HL-60 (cell line): ENCODE measurements around the gene KCNG2.

ENCODE experiments used
- DNase-seq, 2 experiments: peaks; one replicate each; pipeline ENCODE4 v3.0.0-alpha.2; 2010 to 2020; ENCODE audit warnings: low read depth in 1 of 2, low spot score in 1 of 2
- H3K27ac ChIP-seq: fragments of 250-450 bp; sonication (Bioruptor Pico); replicated peaks from 2 replicates; pipeline ENCODE4 v1.5.1; 2020; ENCODE audit warnings: mild to moderate bottlenecking, moderate library complexity
- H3K27me3 ChIP-seq: fragments of 250-450 bp; sonication (Bioruptor Pico); 2 replicates; pipeline ENCODE4 v1.5.1; 2021; ENCODE audit warnings: mild to moderate bottlenecking, moderate library complexity; ENCODE audit not compliant: insufficient read depth, poor library complexity, severe bottlenecking
- H3K4me3 ChIP-seq: replicated peaks from 2 replicates; pipeline ENCODE4 v1.5.1; 2011; ENCODE audit warnings: mild to moderate bottlenecking, control low read depth, low read length; ENCODE audit not compliant: insufficient read depth
- GABPA ChIP-seq: IDR thresholded peaks from 2 replicates; pipeline ENCODE4 v1.6.1; 2012; ENCODE audit warnings: low read depth
- POLR2AphosphoS5 ChIP-seq: IDR thresholded peaks from 2 replicates; pipeline ENCODE4 v1.6.1; 2012; ENCODE audit warnings: low read depth
- SPI1 ChIP-seq: IDR thresholded peaks from 2 replicates; pipeline ENCODE4 v1.6.1; 2012; ENCODE audit warnings: low read depth, mild to moderate bottlenecking, borderline replicate concordance
- TF ChIP-seq, protein P1 (sequence below): IDR thresholded peaks from 2 replicates; pipeline ENCODE4 v1.6.1; 2012; ENCODE audit warnings: low read depth; ENCODE audit not compliant: insufficient replicate concordance
- TF ChIP-seq, protein P2 (sequence below): IDR thresholded peaks from one replicate; pipeline ENCODE4 v1.5.1; 2011; ENCODE audit warnings: low read length, control low read depth, inconsistent platforms; ENCODE audit not compliant: insufficient read depth

KCNG2 gene

DNA sequence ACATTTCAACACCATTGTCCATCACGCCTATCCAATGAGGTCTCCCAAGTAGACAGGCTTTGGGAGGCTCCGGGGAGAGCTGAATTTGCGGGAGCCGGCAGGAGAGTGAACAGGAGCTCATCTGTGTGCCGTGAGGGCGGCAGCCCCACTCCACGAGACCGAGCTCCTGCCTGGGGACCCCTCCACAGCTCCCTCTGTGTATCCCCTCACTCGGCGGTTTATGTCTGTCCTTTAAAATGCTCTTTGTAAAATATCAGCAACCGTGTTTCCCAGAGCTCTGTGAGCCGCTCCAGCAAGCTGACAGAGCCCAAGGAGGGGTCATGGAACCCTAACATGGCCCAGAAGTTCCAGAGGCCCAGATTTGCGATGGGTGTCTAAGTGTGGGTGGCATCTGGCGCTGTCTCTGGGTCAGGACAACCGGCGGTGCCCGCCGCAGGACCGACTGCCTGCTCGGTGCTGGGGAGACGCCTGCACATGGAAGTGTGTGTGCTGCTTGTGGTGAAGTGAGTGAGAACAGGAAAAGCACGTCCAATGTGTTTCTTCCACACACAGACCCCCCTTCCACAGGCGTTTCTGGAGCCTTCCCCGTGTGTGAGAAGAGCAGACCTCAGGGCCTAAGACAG, 118.9 kb downstream of the KCNG2 start:
- no peak overlapping the region for H3K27ac ChIP-seq
- no peaks in the 10 kb centered on the region for H3K27me3 ChIP-seq
- H3K4me3 ChIP-seq: no peak overlapping the region
- DNase-seq: no peak
- TF ChIP-seq GABPA (no peak), POLR2AphosphoS5 (no peak), SPI1 (no peak)
- TF ChIP-seq, protein P1, sequence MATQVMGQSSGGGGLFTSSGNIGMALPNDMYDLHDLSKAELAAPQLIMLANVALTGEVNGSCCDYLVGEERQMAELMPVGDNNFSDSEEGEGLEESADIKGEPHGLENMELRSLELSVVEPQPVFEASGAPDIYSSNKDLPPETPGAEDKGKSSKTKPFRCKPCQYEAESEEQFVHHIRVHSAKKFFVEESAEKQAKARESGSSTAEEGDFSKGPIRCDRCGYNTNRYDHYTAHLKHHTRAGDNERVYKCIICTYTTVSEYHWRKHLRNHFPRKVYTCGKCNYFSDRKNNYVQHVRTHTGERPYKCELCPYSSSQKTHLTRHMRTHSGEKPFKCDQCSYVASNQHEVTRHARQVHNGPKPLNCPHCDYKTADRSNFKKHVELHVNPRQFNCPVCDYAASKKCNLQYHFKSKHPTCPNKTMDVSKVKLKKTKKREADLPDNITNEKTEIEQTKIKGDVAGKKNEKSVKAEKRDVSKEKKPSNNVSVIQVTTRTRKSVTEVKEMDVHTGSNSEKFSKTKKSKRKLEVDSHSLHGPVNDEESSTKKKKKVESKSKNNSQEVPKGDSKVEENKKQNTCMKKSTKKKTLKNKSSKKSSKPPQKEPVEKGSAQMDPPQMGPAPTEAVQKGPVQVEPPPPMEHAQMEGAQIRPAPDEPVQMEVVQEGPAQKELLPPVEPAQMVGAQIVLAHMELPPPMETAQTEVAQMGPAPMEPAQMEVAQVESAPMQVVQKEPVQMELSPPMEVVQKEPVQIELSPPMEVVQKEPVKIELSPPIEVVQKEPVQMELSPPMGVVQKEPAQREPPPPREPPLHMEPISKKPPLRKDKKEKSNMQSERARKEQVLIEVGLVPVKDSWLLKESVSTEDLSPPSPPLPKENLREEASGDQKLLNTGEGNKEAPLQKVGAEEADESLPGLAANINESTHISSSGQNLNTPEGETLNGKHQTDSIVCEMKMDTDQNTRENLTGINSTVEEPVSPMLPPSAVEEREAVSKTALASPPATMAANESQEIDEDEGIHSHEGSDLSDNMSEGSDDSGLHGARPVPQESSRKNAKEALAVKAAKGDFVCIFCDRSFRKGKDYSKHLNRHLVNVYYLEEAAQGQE: no peak
- TF ChIP-seq, protein P2, sequence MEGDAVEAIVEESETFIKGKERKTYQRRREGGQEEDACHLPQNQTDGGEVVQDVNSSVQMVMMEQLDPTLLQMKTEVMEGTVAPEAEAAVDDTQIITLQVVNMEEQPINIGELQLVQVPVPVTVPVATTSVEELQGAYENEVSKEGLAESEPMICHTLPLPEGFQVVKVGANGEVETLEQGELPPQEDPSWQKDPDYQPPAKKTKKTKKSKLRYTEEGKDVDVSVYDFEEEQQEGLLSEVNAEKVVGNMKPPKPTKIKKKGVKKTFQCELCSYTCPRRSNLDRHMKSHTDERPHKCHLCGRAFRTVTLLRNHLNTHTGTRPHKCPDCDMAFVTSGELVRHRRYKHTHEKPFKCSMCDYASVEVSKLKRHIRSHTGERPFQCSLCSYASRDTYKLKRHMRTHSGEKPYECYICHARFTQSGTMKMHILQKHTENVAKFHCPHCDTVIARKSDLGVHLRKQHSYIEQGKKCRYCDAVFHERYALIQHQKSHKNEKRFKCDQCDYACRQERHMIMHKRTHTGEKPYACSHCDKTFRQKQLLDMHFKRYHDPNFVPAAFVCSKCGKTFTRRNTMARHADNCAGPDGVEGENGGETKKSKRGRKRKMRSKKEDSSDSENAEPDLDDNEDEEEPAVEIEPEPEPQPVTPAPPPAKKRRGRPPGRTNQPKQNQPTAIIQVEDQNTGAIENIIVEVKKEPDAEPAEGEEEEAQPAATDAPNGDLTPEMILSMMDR: no peak

DNA sequence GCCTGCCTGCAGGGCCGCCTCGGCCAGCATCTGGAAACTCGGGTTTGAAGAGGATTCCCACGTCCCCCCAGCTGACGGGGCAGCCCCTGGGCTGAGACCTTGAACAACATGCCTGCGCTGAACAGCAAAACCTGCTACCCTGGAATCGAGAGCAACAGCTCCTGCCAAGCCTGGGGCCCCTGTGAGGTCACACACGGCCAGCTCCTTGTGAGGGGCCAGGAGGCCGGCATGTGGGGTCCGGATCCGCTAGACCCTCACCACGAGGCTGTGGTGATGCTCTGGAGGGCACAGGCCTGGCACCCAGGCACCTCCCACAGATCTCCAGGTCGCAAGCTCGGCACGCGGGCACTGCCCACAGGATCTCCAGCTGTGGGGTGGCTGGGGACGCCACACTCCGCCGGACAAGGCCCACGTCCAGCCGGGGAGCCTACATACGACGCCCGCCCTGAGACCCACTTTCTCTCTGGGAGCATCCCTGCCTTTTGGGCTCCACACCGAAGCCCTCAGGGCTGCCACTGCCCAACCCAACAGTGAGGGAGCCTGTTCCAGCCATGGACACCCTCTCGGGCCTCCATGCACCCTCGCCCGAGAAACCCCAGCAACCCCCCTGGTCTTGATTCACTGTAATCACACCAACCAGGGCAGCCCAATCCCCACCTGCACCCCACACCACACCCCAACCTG, 119.6 kb downstream of the KCNG2 start:
- no peak overlapping the region for H3K4me3 ChIP-seq
- TF ChIP-seq GABPA (no peak), POLR2AphosphoS5 (no peak), SPI1 (no peak)
- TF ChIP-seq, protein P1: no peak
- TF ChIP-seq, protein P2: no peak
- no peaks in the 10 kb centered on the region for H3K27me3 ChIP-seq
- no peak for DNase-seq
- H3K27ac ChIP-seq: no peak overlapping the region

DNA sequence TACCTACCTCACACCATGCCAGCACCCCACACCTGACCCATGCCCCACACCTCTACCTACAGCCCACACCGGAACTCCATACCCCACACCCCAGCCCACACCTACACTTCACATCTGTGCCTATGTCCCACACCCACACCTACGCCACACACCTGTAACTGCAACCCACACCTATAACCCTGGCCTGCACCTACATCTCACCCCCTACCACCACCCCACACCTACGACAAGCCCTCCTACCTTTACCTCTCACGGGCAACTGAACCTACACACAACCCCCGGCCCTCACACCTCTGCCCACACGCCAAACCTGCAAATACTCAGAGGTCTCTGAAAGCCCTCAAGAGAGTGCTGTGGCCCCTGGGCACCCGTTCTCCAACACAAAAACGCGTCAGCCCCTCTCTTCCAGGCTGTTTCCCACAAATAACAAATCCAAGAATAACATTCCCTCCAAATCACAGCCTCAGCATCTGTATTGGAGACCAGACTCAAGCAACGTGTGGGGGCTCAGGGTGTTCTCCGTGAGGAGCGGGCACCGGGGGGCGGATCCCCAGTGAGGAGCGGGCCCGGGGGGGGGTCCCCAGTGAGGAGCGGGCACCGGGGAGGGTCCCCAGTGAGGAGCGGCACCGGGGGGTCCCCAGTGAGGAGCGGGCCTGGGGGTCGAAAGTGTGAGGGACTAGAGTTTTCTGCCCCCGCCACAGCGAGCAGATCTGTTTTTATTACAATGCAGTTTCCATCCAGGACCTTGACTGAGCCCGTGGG, 120.3 kb downstream of the KCNG2 start:
- DNase-seq: no peak
- TF ChIP-seq, protein P1: no peak
- no peak for TF ChIP-seq SPI1
- TF ChIP-seq POLR2AphosphoS5: no peak
- no peak for TF ChIP-seq GABPA
- TF ChIP-seq, protein P2: no peak
- Histone ChIP-seq H3K27me3 (no peaks in the 10 kb centered on the region), H3K27ac (no peak overlapping the region), H3K4me3 (no peak overlapping the region)
